CD4-positive, alpha-beta T cell treated with Interleukin-10 for 1 hour (primary cell): ENCODE data around the gene RFX4.
"Not testable (repeated sequence)": the region's sequence is repeated elsewhere in the genome, so short reads cannot be mapped to it uniquely, and the experiment has no call there.

Experiments
- DNase-seq: peaks from one replicate; pipeline ENCODE4 v3.0.0-alpha.2; 2020

Gene RFX4

DNA sequence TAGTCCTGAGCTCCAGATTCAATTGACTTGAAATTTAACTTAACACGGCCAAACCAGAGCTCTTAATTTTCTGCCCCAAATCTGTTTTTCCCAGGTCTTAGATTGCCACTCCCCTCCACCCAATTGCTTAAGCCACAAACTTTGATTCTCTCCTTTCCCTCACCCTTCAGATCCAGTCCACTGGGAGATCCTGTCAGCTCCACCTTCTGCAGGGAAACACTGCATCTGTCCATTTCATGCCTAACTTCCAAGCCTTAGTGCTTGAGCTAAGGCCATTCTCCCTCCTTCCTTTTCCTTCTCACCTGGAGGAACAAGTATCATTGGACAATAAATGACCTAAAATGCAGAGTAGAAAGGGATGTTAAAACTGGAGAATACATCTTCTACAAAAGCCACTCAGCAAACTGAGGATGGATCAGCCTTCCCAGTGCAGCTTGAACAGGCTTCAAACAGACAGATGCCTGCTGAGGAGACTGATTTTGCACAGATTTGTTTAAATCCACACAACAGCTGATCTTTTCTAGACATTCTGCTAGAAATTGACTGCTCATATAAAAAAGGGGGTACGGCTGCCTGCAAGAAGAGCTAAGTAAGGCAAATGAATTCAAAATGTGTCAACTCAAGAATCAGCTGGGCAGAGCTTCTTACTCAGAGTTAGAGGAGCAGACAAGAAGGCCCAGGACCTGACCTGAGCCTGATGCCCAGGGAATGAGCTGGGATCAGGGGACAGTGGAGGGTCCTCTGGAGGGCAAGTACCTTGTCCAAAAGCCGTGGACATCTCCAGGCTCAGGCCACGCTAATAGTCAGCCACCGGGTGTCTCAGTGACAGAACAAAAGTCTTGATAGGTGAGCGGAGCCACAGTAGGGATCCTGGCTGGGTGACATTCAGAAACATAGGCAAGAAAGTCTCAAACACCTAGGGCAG is 110.4 kb downstream of the RFX4 start:
- DNase-seq: no peak

GRCh38 chr12:106696071-106696470 is 113.3 kb downstream of the RFX4 start:
- DNase-seq: no peak

DNA sequence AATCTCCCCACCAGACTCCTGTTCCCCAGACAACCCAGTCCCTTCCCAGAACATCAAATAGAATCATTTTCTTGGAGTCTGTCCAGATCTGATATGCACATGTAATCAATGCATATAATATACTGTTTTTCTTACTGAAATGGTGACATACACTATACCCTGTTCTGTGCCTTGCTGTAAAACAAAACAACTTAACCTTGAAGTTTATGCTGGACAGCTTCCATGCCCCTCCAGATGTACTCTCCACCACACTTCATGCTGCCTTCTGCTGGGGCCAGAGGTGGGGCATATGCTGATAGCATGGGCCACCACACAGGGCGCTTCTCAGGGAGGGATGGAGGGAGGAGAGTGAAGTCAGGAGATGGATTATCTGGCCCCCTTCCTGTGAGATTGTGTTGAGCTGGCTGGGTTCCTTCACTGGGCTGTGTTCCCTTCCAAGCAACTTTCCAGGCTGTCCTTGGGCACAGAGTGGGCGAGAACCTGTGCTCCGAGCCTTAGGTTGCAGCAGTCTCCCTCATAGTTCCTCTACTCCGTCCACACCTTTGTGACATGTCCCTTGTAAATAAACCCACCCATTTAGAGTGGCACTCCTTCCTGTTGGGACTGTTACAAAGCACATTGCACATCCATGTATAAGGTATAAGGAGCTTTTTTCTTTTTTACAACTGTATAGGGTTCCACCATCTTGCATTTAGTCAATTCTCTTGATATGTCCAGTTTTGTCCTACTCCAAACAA is 114.0 kb downstream of the RFX4 start:
- no peak for DNase-seq

- no peak for DNase-seq
These were observed 121.3 kb downstream of the RFX4 start for GRCh38 chr12:106704081-106704480.

DNA sequence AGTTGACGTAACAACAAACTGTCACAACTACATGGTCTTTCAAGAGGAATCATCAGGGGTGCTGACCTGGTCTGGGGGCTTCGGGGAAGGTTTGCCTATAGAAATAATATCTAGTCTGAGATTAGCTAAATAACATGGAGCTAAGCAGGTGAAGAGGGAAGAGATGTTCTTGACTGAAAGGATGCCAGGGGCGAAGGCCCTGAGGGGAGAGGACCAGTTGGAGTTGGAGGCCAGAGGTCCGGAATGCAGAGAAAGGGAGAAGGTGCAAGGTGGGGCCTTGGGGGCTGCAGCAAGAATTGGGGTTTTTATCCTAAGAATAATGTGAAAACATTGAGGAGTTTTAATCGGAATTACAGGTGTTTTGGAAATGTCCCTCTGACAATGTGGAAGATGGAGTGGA is 123.2 kb downstream of the RFX4 start:
- no peak for DNase-seq

DNA sequence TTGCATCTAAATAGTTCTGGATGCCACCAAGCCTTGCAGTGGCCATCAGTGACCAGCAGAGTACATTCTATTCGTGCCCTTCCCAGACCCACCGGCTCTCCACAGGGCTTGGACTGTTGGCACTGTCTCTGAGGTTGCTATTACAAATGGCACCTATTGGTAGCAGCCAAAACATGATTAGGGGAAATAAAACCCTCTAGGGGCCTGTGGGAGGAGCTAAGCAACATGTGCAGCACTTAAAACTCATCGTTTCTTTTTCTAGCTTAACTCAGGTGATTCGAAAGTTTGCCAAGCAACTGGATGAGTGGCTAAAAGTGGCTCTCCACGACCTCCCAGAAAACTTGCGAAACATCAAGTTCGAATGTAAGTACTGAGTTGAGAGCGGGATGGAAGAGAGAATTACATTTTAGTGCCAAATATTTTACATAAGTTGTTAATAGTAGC is 126.3 kb downstream of the RFX4 start:
- no peak for DNase-seq

GRCh38 chr12:106710143-106710893 is 127.5 kb downstream of the RFX4 start:
- no peak for DNase-seq

DNA sequence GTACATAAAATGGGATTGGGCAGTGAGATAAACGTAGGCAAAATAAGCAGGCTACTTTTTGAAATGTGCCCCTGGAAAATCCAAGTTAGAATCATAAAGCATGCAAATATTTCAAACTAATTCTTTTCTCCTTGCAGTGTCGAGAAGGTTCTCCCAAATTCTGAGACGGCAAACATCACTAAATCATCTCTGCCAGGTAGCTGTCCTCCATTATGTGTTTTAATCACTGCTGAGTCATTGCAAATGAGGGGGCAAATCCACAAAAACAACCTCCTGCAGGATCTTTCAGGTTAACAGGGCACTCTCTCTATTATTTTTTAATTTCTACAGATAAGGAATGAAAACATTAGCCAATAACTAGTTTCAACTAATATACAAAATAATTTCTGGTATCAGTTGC is 128.5 kb downstream of the RFX4 start:
- DNase-seq: no peak

- DNase-seq: no peak
These were observed 130.0 kb downstream of the RFX4 start for GRCh38 chr12:106712768-106713167.

DNA sequence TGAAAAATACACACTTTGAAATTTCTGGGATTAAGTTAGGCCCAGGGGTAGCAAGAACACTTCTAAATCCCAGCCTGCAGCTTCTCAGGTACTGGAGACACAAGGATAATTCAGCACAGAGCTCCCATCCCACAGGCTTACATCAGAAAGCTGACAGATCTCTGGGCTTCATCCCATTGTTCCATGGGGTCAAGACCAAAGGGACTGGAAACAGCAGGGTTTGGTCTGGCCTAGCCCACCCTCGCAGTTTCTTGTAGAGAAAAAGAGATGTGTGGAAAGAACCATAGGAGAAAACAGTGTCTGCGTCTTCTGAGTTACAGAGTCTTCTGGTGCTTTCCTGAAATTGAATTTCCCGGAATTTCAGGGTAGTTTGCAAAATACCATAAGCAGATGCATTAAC is 132.1 kb downstream of the RFX4 start:
- no peak for DNase-seq

DNA sequence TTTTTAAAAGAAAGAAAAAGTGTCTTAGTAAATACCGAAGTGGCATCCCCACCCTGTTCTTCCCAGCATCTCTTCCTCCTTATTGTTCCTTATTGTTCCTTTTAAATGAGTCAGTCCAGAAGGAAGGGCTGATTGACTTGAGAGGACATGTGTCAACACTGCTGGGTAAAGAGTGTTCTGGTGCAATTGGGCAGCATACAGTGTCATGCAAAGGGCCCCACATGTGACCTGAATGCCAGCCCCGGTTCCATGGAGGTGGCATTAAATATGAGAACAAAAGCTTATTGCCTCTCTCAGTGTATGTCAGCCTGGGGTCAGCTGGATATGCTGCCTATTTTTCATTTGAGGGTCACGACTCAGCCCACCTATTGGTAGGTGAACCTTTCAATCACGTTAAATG is 132.8 kb downstream of the RFX4 start:
- DNase-seq: no peak

GRCh38 chr12:106717673-106718072 is 134.9 kb downstream of the RFX4 start:
- DNase-seq: no peak

GRCh38 chr12:106719879-106720278 is 137.1 kb downstream of the RFX4 start:
- no peak for DNase-seq

DNA sequence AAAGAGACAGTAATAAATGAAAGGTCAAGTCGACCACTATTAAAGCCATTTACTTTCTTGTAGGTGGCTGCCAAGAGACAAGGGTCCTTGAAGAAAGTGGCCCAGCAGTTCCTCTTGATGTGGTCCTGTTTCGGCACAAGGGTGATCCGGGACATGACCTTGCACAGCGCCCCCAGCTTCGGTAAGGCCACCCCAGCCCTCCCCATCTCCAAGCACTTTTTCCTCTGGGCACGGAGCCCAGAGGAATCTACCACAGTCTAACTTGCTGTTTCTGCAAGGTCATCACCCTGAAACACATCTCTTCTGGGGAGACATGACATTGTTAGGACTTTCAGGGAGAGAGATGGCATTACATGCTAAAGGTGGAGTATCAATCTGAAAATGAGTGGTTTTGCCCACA is 137.9 kb downstream of the RFX4 start:
- no peak for DNase-seq

- DNase-seq: no peak
These were observed 139.1 kb downstream of the RFX4 start for GRCh38 chr12:106721915-106722314.

DNA sequence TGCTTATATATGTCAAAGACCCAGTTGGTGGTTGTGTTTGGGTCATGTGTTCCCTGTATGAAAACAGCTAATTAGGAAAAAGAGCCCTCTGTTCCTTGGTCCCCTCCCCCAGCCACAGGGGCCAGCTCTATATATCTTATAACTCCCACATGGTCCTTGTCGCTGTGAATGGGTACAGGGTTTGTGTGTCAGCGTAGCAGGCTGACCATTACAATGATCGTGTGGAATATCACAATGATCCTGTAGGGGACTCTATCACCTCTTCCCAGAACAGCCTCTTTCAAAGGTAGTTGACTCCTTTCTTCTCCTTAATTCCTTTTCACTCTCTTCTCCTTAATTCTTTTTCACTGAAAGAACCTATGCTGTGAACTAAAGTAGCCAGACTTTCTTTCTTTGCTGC is 140.0 kb downstream of the RFX4 start:
- no peak for DNase-seq

GRCh38 chr12:106723416-106723815 is 140.6 kb downstream of the RFX4 start:
- DNase-seq: no peak

GRCh38 chr12:106724116-106724515 is 141.3 kb downstream of the RFX4 start:
- DNase-seq: no peak

DNA sequence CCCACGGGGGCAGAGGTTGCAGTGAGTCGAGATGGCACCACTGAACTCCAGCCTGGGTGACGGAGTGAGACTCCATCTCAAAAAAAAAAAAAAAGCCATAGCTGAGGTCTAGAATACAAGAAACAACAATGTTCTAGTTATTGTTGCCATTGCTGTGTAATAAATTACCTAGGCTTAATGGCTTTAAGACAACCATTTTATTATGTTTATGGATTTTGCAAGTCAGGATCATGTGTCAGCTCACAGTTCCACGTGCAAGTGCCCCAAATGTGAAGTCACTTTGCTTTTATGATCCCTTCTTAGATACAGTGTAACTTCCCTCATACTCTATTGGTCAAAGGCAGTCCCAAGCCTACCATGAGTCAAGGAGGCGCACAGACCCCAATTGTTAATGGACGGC is 142.1 kb downstream of the RFX4 start:
- no peak for DNase-seq

DNA sequence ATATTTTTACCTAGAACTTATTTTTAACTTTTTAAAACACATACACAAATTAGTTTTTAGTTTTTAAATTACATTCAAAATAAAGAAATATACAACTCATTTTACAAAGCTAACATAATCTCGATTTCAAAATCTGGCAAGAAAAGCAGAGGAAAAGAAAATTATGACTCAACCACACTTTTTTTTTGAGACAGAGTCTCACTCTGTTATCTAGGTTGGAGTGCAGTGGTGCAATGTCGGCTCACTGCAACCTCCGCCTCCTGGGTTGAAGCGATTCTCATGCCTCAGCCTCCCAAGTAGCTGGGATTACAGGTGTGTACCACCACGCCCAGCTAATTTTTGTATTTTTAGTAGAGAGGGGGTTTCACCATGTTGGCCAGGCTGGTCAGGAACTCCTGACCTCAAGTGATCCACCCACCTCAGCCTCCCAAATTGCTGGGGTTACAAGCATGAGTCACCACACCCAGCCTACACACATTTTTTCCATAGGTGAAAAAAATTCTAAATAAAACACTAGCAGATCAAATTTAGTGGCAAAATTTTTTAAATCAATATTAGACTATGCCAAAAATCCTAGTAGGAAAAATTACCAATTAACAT is 143.9 kb downstream of the RFX4 start:
- DNase-seq: not testable (repeated sequence)

GRCh38 chr12:106729611-106730010 is 146.8 kb downstream of the RFX4 start:
- no peak for DNase-seq

DNA sequence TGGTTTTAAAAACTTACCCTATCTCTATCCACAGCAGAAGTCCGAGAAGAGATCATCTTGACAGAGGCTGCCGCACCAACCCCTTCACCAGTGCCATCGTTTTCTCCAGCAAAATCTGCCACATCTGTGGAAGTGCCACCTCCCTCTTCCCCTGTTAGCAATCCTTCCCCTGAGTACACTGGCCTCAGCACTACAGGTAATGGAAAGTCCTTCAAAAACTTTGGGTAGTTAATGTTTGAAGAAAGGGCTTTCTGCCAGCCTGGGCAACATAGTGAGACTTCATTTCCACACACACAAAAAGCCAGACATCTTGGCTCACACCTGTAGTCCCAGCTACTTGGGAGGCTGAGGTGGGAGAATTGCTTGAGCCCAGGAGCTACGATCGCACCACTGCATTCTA is 150.1 kb downstream of the RFX4 start:
- DNase-seq: no peak

GRCh38 chr12:106733660-106734059 is 150.9 kb downstream of the RFX4 start:
- no peak for DNase-seq
